ENCODE data around the gene ABCG2.

DNA sequence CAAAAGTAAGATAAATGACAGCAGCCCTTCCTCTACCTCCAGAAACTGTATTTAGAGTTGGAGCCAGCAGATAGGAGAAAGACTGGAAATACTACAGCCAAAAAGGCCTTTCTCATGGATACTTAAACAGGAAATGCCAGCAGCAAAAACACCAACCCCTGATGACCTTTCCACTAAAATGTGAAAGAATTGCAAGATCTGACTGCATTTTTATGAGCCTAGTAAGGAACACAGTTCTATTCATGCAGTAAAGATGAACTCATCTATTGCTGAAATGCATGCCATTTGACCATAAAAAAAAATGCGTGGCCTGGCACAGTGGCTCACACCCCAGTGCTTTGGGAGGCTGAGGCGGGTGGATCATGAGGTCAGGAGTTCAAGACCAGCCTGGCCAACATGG is 19.9 kb downstream of the ABCG2 start:
- no peak for TF ChIP-seq FOXJ3 (CRISPR knock-in tag; IDR thresholded peaks at IDR 0.05; ENCODE audit: borderline replicate concordance)
- TF ChIP-seq, protein P1, sequence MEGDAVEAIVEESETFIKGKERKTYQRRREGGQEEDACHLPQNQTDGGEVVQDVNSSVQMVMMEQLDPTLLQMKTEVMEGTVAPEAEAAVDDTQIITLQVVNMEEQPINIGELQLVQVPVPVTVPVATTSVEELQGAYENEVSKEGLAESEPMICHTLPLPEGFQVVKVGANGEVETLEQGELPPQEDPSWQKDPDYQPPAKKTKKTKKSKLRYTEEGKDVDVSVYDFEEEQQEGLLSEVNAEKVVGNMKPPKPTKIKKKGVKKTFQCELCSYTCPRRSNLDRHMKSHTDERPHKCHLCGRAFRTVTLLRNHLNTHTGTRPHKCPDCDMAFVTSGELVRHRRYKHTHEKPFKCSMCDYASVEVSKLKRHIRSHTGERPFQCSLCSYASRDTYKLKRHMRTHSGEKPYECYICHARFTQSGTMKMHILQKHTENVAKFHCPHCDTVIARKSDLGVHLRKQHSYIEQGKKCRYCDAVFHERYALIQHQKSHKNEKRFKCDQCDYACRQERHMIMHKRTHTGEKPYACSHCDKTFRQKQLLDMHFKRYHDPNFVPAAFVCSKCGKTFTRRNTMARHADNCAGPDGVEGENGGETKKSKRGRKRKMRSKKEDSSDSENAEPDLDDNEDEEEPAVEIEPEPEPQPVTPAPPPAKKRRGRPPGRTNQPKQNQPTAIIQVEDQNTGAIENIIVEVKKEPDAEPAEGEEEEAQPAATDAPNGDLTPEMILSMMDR (IDR thresholded peaks at IDR 0.05) = no peak
- TF ChIP-seq, protein P2, sequence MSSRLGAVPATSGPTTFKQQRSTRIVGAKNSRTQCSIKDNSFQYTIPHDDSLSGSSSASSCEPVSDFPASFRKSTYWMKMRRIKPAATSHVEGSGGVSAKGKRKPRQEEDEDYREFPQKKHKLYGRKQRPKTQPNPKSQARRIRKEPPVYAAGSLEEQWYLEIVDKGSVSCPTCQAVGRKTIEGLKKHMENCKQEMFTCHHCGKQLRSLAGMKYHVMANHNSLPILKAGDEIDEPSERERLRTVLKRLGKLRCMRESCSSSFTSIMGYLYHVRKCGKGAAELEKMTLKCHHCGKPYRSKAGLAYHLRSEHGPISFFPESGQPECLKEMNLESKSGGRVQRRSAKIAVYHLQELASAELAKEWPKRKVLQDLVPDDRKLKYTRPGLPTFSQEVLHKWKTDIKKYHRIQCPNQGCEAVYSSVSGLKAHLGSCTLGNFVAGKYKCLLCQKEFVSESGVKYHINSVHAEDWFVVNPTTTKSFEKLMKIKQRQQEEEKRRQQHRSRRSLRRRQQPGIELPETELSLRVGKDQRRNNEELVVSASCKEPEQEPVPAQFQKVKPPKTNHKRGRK (CRISPR knock-in tag; IDR thresholded peaks at IDR 0.05; ENCODE audit: borderline replicate concordance) = no peak
- TF ChIP-seq, protein P3, sequence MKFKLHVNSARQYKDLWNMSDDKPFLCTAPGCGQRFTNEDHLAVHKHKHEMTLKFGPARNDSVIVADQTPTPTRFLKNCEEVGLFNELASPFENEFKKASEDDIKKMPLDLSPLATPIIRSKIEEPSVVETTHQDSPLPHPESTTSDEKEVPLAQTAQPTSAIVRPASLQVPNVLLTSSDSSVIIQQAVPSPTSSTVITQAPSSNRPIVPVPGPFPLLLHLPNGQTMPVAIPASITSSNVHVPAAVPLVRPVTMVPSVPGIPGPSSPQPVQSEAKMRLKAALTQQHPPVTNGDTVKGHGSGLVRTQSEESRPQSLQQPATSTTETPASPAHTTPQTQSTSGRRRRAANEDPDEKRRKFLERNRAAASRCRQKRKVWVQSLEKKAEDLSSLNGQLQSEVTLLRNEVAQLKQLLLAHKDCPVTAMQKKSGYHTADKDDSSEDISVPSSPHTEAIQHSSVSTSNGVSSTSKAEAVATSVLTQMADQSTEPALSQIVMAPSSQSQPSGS (CRISPR knock-in tag; IDR thresholded peaks at IDR 0.05; ENCODE audit: borderline replicate concordance, low read depth) = no peak
- TF ChIP-seq ELF4 (CRISPR knock-in tag; IDR thresholded peaks at IDR 0.05; ENCODE audit: low read depth) = no peak

Data from WTC11 (cell line).